ENCODE measurements around the gene HMCN2. TPM values are rescaled to one million over a fixed set of nuclear protein-coding genes. Genes with fewer than 3 reads are reported as not detected.

The HMCN2 gene
- total RNA-seq, 2 donors from 2014 or later = 4.6 to 6.0 TPM

DNA sequence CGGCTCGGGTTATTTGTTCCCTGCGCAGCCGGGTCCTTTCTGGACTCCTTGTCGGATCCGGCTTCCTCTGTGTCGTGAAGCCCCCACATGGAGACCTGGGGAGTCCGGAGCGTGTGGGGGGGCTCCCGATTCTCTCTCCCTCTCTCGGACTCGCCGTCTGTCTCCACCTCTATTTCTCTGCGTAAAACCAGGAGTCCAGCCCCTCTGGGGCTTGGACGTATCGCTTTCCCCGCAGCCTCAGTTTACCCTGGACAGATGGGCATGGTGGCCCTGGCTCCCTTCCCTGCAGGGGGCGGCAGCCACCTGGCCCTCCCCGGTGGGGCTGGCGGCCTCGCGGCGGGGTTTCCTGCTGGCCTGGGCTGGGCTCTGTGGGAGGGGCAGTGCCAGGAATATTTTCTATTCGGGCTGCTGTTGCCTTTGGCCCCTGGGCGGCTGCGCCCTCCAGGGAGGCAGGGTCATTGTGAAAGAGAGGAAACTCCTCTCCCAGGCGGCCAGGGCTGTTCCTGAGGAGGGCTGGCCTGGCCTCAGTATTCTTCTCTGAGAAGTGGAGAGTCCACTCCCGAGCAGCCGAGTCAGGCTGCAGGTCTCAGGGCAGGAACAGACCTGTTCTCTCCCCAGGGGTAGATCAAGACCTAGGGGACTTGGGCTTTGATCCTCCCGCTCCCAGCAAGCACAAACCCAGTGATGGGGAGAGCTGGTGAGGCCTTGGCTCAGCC lies 179.9 kb downstream of the HMCN2 start:
- DNase-seq = peak; percentile 81
- ATAC-seq = peak; percentile 54 to 68
- intact Hi-C loops (cut with DNase I) = no loop called here

DNA sequence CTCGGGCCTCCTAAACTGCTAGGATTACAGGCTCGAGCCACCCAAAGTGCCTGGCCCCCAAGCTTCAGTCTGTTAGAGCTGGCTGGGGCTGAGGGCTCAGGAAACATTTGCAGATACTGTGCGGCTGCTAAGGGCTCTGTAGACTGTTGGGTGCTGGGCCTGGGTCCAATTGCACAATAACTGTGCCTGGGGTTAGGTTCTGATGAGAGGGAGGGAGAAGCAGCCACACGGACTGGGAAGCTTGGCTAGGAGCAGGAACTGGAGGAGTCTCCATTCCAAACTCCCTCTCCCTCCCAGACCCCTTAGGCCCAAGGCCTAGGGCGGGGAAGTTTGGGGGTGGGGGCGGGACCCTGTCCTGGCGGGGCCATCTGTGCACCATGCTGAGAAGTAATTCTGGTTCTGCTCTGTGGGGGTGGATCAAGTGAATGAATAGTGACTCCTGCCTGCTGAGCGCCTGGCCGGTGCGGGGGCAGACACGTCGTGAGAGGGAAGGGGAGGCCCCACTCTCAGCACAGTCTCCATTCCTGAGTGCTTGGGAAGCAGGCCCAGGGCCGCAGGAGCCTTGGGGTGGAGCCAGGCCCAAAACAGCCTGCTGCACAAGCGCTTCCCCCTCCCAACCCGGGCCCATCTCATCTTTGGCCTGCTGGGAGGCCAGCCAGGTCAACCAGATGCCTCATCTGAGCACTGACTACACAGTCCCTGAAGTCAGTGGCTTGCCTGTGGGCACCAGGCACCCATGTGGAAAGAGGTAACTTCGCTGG lies 180.7 kb downstream of the HMCN2 start:
- peak; percentile 78 to 80 for ATAC-seq
- DNase-seq = peak; percentile 89
- intact Hi-C loops (cut with DNase I) = no loop called here

DNA sequence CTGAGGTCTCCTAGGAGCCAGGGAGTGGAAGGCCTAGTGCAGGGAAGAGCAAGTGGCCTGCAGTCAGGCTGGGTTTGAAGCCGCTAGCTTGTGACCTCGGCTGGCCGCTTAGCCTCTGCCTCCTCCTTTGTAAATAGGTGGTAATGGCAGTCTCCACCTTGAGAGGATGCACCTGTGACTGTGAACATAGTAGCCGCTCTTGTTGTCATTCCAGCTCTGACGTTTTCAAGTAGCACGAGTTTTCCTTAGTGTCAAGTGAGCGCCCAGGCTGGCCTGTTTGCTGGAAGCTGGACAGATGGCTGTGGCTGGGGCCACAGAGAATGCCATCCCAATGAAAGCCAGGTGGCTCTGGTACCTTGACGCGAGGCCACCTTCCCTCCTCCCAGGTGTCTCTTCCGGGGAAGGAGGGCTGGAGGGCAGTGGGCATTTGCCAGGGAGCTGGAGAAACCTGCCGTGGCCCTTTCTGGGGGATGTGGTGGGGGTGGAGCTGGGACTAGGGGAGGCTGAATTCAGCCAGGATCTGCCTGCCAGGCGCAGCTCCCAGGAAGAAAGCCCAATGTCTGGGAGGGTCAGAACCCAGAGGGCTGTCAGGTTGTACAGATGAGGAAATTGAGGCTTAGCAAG lies 181.7 kb downstream of the HMCN2 start:
- no peak for ATAC-seq
- no peak for DNase-seq
- intact Hi-C loops (cut with DNase I) = no loop called here

DNA sequence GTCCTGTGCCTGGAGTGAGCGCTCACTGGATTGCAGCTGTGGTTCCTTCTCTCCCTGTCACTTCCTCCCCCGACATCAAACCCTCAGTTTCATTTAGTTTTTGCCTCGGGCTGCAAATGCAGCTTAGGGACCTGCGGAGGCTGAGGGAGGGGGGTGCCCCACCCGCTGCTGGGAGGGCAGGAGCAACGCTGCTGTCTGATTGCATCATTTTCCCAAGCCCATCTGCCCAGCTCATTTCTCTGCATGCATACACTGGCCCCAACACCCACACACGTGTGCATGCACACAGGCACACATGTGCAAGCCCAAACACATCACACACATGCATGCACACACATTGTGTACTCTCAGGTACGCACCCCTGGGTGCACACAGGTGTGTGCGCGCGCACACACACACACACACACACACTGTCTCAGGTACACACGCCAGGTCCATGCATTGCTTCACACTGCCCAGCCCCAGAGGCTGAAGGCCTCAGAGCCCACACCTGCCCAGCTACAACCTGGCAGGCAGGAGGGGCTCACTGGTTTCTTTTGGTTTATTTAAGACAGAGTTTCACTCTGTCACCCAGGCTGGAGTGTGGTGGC lies 182.6 kb downstream of the HMCN2 start:
- intact Hi-C loops (cut with DNase I) = no loop called here
- DNase-seq = no peak
- ATAC-seq = no peak

DNA sequence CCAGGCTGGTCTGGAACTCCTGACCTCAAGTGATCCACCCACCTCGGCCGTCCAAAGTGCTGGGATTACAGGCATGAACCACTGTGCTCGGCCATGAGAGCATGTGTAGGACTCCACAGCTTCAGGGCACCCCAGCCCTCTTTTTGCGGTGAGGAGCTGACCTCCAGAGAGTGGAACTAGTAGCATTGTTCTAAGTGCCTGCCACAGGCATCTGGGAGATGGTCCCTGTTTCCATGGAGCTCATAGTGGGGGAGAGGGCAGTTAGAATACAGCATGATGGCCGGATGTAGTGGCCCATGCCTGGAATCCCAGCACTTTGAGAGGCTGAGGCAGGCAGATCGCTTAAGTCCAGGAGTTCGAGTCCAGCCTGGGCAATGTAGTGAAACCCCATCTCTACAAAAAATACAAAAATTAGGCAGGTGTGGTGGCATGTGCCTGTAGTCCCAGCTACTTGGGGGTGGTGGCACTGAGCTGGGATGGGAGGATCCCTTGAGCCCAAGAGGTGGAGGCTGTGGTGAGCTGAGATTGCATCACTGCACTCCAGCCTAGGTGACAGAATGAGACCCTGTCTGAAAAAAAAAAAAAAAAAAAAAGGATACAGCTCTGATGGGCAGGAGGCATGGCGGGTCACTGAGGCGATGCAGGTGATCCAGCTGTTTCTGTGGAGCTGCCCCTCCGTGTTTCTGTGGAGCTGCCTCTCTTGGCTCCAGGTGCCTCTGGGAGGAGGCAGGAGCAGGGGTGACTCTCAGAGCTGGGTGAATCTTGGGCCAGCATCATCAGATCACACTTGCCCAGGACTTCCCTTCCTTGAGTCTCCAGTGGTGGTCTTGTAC lies 183.4 kb downstream of the HMCN2 start:
- DNase-seq (no peak), ATAC-seq (no peak)
- intact Hi-C loops (cut with DNase I) = no loop called here

DNA sequence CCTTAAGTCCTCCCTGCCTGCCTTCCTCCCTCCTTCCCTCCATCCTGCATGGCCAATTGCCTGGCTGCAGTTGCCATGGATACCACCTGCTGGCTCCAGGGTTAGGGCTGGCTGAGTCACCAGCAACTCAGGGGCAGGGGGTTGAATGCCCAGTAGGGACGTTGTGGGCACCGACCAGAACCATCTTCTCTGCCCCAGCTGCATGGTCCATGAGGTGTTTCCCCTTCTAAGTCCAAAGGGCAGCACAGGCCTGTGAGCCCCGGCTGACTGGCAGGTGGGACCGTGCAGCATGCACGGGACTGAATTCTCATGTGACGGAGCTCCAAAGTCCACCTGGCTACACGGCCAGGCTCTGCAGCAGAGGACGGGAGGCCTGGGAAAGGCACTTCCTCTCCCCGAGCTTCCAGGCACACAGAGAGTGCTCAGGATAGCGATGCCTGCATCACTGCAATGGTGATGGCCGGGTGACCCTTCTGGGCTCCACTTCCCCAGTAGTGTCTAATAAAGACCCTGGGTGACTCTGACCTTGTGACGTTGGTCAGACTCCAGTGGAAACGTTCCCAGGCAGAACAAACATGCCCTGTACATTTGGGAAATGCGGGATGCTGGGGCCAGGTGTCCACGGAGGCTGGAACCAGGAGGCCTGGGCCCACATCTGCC lies 184.9 kb downstream of the HMCN2 start:
- ATAC-seq (no peak), DNase-seq (no peak)
- intact Hi-C loops (cut with DNase I) = no loop called here

DNA sequence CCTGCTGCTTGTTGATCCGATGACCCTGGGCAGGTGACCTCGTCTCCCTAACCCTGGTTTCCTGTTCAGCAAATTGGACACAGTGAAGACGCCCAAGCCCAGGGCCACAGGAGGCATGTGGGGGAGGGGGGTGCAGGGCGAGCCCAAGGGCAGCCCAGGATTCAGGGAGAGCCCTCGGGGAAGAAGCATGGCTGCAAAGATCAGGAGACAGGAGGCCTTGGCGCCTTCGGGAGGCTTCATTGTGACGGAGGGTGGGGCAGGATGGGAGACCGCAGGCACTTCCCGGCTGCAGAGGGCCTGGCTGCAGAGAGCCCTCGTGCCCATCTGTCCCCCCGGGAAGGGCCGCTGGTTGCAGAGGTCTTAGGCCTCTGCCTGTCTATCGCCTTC lies 185.4 kb downstream of the HMCN2 start:
- no peak for DNase-seq
- intact Hi-C loops (cut with DNase I) = no loop called here
- ATAC-seq = no peak

DNA sequence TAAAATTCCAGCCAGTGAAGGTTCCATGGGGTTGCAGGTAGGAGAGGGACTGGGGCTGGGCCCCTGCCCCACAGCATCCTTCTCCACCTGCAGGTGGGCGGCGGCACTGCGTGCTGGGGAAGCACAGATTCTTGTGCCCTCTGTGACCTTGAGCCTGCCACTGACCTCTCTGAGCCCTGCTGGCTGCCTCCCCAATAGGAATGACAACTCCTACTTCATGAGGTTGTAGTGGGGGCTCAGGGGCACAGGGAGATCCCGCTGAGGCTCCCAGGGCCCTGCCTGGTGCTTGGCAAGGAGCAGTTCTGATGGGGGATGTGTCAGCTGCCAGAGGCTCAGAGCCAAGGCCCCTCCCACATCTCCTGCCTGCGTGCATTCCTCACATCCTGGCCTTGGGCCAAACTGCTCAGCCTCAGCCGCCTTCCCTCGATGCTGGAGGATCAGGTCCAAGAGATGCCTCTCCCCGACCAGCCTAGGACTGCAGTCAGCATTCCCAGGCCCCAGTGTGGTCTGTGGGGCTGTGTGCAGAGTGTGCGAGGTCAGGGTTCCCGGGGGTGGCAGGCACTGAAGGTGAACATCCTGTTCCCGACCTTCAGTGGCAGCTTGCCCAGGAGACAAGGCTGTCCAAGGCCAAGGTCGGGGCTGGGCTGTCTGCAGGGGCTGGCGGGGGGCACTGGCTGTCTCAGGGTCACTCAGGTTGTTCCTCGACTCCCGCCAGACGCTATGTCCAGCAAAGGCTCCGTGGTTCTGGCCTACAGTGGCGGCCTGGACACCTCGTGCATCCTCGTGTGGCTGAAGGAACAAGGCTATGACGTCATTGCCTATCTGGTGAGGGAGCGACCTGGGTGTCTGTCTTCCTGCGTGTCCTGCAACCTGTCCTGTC lies 186.2 kb downstream of the HMCN2 start:
- intact Hi-C loops (cut with DNase I) = no loop called here
- DNase-seq = peak; percentile 93
- ATAC-seq = peak; percentile 82 to 84

DNA sequence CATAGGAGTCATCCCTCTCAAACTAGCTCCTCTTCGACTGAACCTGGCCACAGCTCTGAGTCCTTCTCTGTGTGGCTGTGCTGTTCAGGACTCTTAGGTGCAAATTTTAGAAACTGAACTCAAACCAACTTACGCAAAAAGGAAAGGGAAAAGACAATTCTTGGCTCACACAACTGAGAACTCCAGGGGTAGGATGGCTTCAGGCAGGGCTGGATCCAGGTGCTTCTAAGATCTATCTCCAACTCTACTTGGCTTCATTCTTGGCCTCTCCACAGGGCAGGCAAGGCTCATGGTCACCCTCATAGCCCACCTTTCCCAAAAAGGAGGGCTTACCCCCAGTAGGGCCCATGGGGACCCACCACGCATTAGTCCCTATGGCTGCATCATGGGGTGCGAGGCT lies 187.3 kb downstream of the HMCN2 start:
- ATAC-seq (no peak), DNase-seq (no peak)
- intact Hi-C loops (cut with DNase I) = no loop called here

DNA sequence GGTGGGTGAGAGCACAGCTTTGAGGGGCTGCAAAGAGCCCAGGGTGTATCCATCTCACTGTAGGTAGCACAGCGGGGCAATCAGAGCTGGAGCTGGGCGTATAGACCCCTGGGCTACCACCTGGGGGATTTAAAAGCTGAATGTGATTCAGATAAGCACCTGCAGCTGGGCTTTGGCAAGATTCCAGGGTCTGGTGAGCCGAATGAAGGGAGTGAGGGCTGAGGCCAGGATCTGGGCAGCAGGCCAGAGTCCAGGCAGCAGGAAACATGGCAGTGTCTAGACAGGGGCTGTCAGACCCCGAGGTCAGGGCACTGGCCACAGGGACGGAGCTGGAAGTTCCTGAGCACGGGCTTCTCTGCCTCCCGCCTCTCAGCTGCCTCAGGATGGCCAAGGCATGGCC lies 187.9 kb downstream of the HMCN2 start:
- intact Hi-C loops (cut with DNase I) = no loop called here
- DNase-seq (peak; percentile 75), ATAC-seq (peak; percentile 23 to 47)

DNA sequence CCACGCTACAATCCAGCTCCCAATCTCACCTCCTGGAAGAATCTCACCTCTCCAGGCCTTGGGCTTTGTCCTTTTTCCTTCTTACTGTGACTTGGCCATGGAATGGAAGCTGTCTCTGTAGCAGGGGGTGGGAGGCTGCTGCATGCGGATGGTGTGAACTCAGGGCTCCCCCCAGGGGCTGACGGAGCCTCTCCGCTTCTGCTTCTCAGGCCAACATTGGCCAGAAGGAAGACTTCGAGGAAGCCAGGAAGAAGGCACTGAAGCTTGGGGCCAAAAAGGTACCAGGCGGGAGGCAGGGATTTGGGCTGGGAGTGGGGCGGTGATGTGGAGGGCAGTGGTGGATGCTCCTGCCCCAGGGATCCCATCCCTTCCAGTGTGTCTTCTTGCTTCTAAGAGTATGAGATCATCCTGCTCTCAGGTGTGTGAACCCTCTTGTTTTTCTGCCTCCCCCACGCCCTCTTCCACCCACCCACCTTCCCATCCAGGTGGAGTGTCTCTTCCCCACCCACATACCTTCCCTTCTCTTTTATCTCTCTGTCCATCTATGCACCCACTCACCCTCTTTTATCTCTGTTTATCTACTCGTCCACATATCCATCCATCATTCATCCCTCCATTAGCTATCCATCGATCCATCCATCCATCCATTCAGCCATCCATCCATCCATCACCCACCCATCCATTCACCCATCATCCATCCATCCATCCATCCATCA lies 188.7 kb downstream of the HMCN2 start:
- DNase-seq = no peak
- intact Hi-C loops (cut with DNase I) = no loop called here
- no peak for ATAC-seq

DNA sequence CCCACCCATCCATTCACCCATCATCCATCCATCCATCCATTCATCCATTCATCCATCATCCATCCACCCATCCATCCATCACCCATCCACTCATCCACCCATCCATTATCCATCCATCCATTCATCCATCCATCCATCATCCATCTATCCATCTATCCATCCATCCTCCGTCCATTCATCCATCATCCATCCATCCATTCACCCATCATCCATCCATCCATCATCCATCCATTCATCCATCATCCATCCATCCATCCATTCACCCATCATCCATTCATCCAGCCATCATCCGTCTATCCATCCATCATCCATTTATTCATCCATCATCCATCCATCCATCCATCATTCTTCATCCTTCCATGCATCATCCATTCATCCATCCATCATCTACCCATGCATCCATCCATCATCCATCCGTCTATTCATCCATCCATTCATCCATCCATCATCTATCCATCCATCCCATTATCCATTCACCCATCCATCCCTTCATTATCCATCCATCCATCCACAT lies 189.3 kb downstream of the HMCN2 start:
- ATAC-seq (no peak), DNase-seq (no peak)
- intact Hi-C loops (cut with DNase I) = no loop called here

DNA sequence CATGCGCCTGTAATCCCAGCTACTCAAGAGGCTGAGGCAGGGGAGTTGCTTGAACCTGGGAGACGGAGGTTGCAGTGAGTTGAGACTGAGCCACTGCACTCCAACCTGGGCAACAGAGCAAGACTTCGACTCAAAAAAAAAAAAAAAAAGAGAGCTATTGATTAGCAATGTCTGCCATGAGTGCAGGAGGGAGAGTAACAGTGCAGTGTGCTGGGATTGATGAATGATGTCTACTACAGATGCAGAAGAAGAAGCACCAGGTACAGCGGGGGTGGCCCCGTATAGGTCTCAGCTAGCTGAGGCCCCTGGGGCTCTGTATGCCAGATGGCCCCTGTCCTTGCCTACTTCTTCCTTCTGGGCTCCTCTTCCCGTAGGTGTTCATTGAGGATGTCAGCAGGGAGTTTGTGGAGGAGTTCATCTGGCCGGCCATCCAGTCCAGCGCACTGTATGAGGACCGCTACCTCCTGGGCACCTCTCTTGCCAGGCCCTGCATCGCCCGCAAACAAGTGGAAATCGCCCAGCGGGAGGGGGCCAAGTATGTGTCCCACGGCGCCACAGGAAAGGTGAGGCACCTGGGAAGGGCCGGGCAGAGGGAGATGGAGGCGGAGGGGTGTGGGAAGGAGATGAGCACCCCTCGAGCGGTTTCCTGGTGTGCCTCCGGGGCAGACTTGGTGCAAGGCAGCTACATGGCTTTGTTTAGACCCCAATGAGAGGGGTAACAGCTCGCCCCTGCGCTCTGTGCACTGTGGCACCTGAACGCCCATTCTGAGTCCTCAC lies 192.7 kb downstream of the HMCN2 start:
- no peak for ATAC-seq
- DNase-seq = no peak
- intact Hi-C loops (cut with DNase I) = no loop called here

DNA sequence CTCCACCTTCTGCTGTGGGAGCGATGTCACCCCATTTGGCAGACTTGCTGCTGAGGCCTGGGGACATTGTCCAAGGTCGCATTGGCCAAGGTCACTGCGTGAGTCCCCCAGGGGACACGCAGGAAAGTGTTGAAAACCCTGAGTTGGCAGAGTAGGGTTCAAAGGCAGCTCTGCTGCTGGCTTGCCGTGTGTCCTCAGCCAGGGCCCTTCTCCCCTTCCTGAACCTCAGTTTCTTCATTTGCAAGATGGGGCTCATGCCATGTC lies 193.2 kb downstream of the HMCN2 start:
- intact Hi-C loops (cut with DNase I) = loop anchor here in 1 of 2 donors (1.0 kb wide), 1 partner anchor 226 kb away; no protein-coding TSS in a partner anchor
- ATAC-seq = no peak
- DNase-seq = no peak

DNA sequence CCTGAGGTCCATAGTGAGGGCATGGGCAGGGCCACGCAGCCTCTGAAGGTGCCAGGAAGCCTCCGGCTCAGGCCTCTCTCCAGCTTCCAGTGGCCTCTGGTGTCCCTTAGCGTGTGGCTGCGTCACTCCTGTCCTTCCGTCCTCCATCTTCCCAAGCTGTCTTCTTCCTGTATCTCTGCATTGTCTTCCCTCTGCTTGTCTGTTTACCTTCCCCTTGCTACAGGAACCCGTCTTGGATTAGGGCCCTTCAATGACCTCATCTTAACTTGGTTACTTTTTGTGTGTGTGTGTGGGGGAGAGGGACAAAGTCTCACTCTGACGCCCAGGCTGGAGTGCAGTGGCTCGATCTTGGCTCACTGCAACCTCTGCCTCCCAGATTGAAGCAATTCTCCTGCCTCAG lies 193.6 kb downstream of the HMCN2 start:
- intact Hi-C loops (cut with DNase I) = loop anchor here in 1 of 2 donors (1.0 kb wide), 1 partner anchor 225 kb away; no protein-coding TSS in a partner anchor
- ATAC-seq = no peak
- DNase-seq = no peak

Data from left cardiac atrium (tissue), 4 donors.